NCI-H446 (cell line): ENCODE results near the gene SPCS2.
"Not testable (repeated sequence)": the region's sequence is repeated elsewhere in the genome, so short reads cannot be mapped to it uniquely, and the experiment has no call there.

Experiments used
- DNase-seq, 2 experiments: peaks; one replicate each; lab custom pipeline; 2025; lab: John Stamatoyannopoulos, UW

The SPCS2 gene

DNA sequence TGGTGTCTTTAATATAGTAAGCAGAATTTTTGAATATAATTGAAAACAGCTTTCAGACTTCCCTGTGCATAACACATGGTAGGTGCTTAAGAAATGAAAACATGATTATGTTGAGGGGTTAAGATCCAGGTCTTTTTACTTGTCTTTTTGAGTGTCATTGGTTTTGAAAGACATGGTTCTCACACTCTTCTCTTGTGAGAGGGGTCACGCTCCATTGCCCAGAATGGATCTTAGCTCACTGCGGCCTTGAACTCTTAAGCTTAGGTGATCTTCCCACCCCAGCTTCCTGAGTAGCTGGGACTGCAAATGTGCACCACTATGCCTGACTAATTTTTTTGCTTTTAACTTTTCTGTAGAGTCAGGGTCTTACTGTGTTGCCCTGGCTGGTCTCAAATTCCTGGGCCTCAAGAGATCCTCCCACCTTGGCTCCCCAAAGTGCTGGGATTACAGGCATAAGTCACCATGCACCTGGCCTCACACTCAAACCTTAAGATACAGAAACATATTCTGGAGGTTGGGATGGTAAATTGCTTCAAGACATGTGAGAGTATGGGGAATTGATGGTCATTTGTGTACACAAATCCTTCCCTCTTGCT, 1.4 kb downstream of the SPCS2 start:
- no peak for DNase-seq

- DNase-seq, result no peak
These were observed 2.2 kb downstream of the SPCS2 start for GRCh38 chr11:74951226-74951625.

GRCh38 chr11:74952752-74953151, 3.7 kb downstream of the SPCS2 start:
- no peak for DNase-seq

- DNase-seq, result no peak
These were observed 4.4 kb downstream of the SPCS2 start for GRCh38 chr11:74953451-74953850.

GRCh38 chr11:74954199-74954598, 5.1 kb downstream of the SPCS2 start:
- no peak for DNase-seq

DNA sequence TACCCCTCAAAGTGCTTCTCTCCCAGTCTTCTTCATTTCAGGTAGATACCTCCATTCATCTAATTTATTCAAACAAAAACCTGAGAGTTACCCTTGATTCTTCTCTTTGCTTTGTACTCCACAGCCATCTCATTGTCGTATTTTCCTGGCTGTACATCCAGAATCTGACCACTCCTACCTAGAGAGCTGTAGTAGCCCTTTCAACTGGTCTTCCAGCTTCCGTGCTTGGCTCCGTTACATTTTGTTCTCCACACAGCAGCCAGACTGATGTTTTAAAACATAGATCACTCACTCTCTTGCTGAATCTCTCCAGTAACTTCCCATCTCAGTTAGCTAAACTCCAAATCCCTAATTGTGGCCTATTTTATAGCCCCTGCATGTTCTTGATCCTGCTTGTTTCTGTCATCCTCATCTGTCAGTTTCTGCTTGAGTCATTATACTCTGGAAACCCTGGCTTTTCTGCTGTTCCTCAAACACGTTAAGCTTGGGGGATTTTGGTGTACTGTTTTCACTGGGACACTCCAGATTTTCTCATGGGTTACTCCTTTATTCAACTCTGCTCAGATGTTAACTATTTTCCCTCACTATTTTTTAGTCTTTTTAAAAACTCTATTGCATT, 7.4 kb downstream of the SPCS2 start:
- DNase-seq, result no peak

DNA sequence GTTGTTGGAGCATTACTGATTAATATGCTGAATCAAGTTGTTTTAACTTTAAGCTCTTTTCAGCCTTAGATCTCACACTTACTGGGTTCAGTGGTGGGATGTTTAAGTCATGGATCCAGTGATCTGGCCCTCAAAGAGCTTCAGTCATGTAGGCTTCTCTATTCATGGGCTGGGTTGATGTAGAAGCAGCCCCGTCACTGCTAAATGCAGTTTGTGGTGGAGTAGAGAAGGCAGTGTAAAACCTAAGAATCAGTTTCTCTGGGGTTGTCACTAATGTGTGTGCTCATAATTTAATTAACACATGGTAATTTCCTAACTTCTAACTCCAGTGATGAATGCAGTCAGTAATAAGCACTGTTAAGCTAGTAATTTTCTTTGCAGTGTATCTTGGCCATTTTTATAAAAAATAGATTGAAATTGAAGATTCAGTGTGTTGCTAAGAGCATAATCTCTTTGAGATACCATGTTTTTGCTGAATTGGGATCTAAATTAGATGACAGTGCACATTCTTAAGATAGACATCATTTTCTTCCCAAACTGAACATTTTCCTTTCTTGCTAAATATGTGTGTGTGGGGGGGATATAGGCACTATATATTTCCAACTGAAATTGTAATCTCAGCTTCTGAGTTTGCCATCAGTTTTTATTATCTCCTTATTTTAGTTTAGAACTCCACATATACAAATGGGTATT, 9.0 kb downstream of the SPCS2 start:
- DNase-seq, result no peak

GRCh38 chr11:74960128-74960527, 11.1 kb downstream of the SPCS2 start:
- DNase-seq, result not testable (repeated sequence)

DNA sequence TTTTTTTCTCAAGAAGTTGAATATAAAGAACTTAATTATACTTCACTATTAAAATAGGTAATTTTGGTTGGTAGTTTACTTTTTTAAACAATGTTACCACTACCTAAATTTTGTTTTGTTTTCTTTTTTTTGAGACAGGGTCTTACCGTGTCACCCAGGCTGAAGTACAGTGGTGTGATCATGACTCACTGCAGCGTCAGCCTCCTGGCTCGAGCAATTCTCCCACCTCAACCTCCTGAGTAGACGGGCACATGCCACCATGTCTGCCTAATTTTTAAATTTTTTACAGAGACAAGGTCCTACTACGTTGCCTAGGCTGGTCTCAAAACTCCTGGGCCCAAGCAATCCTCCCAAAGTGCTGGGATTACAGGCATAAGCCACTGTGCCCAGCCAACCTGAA, 17.6 kb downstream of the SPCS2 start:
- DNase-seq, result no peak

- DNase-seq, result no peak
These were observed 21.9 kb downstream of the SPCS2 start for GRCh38 chr11:74970852-74971395.

GRCh38 chr11:74971424-74971823, 22.4 kb downstream of the SPCS2 start:
- no peak for DNase-seq

DNA sequence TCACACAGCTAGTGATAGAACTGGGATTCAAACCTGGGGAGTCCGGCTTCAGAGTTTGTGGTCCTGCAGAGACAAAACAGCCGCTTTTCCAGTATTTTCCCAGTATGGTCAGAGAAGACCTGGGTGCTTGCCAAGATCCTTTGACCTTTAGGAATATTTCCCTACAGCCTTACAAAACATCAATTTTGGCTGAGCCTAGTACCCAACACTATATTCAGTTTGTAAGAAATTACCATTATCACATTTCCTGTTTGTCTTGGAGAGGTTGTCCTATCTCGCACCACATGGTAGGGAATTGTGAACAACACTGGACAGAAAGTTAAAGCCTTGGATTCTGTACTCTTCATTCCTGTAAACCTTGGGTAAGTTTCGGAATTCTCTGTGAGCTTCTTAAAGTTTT, 29.0 kb downstream of the SPCS2 start:
- DNase-seq, result no peak

DNA sequence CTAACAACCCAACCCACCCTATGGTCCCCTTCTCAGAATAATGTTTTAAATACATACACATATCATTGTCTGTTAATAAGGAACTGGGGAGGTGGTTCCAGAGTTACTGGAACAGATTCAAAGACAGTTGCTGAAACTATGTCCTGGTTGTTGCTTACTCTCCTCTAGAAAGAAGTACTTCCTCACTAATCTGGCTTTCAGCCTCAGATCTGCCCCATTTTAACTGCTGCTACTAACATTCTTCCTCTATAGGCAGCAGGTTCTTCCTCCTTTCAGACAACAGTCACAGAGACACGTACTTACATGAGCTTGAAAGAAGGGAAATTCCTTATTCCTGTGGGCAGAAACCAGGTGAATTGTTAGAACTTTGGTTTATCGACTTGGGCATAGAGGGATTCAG, 31.6 kb downstream of the SPCS2 start:
- no peak for DNase-seq

GRCh38 chr11:74981888-74982287, 32.8 kb downstream of the SPCS2 start:
- no peak for DNase-seq

- DNase-seq, result no peak
These were observed 35.0 kb downstream of the SPCS2 start for GRCh38 chr11:74984070-74984469.

- DNase-seq, result no peak
These were observed 35.7 kb downstream of the SPCS2 start for GRCh38 chr11:74984730-74985129.

DNA sequence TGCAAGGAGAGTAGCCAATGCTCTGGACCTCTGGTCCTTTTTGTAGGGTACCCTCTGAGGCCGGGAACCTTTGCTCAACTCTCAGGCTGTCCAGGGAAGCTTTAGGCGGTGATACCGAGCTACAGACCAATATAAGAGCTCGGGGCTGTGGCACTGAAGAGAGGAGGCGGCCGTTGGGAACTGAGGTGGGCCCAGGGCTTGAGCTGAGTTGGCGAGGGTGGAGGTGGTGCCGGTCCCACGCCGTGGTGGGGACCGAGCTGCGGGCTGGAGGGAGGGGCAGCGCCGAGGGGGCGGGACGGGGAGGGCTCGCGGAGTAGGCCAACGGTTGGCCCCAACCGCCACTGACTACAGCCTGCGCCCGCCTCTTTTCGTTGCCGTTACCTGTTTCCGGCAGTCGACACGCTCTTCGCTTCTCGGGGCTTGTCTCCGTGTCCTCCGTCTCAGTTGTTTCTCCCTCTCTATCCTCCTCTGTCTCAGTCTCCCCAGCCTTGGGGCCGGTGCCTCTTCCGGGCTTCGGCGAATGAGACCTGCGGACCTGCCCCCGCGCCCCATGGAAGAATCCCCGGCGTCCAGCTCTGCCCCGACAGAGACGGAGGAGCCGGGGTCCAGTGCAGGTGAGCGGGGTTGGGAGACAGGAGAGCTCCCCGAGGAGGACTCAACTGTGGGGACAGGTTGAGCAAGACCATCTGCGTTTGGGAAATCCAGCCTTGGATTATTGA, 39.6 kb downstream of the SPCS2 start, which contains the start of gene NEU3:
Gene NEU3 (plus strand): TSS at position 393 of the 719 bp plus-strand sequence. CDS start 128 bp downstream, at position 521.
- DNase-seq, result peak; percentile 63 to 89

DNA sequence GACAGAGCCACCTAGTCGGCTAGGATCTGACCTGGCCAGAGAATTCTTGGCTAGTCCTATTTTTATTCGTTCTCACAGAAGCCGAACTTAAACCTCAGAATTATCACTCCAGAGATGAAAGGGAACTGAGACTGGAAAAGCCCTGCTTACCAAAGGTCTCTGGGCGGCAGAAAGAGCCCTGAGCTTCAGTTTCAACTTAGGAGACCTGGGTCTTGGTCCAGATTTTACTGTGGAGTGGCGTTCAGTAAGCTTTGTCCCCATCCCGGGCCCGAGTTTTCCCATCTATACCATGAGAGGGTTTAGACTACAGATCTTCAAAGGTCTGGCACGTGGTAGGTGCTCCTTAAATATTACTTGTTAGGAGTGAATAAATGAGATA, 40.2 kb downstream of the SPCS2 start:
- DNase-seq, result no peak

DNA sequence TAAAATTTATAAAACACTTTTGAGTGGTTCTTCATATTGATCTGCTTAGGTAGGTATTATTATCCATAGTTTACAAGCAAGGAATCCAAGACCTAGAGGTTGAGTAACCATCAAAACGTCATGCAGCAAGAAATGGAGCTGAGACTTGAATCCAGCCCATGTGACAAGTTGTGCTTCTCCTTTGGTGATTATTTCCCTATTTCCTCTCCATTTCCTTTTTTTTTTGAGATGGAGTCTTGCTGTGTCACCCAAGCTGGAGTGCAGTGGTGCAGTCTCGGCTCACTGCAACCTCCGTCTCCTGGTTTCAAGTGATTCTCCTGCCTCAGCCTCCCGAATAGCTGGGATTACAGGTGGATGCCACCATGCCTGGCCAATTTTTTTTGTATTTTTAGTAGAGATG, 41.1 kb downstream of the SPCS2 start:
- not testable (repeated sequence) for DNase-seq

DNA sequence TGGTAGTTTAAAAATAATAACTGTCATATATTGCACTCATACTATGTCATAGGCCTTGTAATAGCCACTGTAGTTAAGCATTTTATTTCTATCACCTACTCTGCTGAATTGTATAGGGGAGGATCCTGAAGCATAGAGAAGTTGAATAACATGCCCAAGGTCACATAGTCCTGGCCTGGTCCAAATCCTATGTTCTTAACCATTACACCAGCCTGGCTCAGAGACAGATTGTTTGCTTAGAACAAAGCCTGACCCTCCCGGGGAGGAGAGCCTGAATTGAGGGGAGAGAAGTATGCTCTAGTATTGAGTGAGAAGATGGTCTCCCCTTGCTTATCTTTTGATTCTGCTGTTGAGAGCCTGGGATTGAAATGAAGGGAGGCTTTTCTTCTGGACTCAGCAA, 41.9 kb downstream of the SPCS2 start:
- no peak for DNase-seq

GRCh38 chr11:74992852-74993251, 43.8 kb downstream of the SPCS2 start:
- no peak for DNase-seq

GRCh38 chr11:75000975-75001354, 51.9 kb downstream of the SPCS2 start:
- no peak for DNase-seq

DNA sequence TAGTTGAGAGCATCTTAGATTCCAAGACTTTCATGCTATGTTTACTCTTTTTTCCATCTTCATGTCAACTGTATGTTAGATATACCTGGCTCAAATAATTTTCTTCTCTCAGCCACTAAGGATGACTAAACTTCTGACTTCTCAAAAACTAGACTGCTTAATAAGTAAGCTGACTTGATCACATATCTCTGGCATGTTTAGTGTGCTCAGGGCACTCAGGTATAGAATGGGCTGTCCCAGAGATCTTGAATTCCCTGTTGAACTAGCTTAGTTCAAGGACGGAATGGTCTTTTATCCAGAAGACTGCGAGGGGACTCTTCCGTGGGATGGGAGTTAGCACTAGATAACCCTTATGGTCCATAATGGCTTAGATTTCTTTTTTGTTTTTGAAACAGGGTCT, 52.6 kb downstream of the SPCS2 start:
- DNase-seq, result no peak
